RWPE2 (cell line): Measurements from ENCODE around the gene TMPRSS11B.

Source experiments
- ATAC-seq: fragments of 200-7000 bp; cut with Tn5 transposase; 3 replicates; pipeline ENCODE4 v1.9.1; 2021; ENCODE audit warnings: low read depth
- DNase-seq: peaks from one replicate; pipeline ENCODE4 v3.0.0-alpha.2; 2020; ENCODE audit warnings: low spot score
- H3K27ac ChIP-seq: fragments of 450-650 bp; 2 replicates; pipeline ENCODE4 v1.5.1; 2017; ENCODE audit warnings: mild to moderate bottlenecking; ENCODE audit not compliant: poor library complexity, severe bottlenecking
- H3K27me3 ChIP-seq: fragments of 250-450 bp; sonication (Bioruptor Pico); 2 replicates; pipeline ENCODE4 v1.5.1; 2021; ENCODE audit warnings: mild to moderate bottlenecking, moderate library complexity; ENCODE audit not compliant: insufficient read depth, poor library complexity, severe bottlenecking
- H3K36me3 ChIP-seq: fragments of 250-450 bp; sonication (Bioruptor Pico); 2 replicates; pipeline ENCODE4 v1.5.1; 2020; ENCODE audit warnings: low read depth, mild to moderate bottlenecking, moderate library complexity
- H3K4me1 ChIP-seq: fragments of 250-450 bp; sonication (Bioruptor Pico); 2 replicates; pipeline ENCODE4 v1.5.1; 2021; ENCODE audit warnings: mild to moderate bottlenecking, moderate library complexity; ENCODE audit not compliant: insufficient read depth, poor library complexity, severe bottlenecking
- H3K4me3 ChIP-seq: fragments of 250-450 bp; sonication (Bioruptor Pico); 2 replicates; pipeline ENCODE4 v1.5.1; 2021; ENCODE audit warnings: mild to moderate bottlenecking, moderate library complexity; ENCODE audit not compliant: severe bottlenecking
- H3K9me3 ChIP-seq: fragments of 250-450 bp; sonication (Bioruptor Pico); 2 replicates; pipeline ENCODE4 v1.5.1; 2021; ENCODE audit warnings: mild to moderate bottlenecking, moderate library complexity; ENCODE audit not compliant: severe bottlenecking
- TF ChIP-seq, protein P1 (sequence below): fragments of 450-650 bp; IDR thresholded peaks from one replicate; pipeline ENCODE4 v1.5.1; 2017; ENCODE audit warnings: mild to moderate bottlenecking, moderate library complexity; ENCODE audit not compliant: poor library complexity, severe bottlenecking

Gene TMPRSS11B, protein sequence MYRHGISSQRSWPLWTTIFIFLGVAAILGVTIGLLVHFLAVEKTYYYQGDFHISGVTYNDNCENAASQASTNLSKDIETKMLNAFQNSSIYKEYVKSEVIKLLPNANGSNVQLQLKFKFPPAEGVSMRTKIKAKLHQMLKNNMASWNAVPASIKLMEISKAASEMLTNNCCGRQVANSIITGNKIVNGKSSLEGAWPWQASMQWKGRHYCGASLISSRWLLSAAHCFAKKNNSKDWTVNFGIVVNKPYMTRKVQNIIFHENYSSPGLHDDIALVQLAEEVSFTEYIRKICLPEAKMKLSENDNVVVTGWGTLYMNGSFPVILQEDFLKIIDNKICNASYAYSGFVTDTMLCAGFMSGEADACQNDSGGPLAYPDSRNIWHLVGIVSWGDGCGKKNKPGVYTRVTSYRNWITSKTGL

DNA sequence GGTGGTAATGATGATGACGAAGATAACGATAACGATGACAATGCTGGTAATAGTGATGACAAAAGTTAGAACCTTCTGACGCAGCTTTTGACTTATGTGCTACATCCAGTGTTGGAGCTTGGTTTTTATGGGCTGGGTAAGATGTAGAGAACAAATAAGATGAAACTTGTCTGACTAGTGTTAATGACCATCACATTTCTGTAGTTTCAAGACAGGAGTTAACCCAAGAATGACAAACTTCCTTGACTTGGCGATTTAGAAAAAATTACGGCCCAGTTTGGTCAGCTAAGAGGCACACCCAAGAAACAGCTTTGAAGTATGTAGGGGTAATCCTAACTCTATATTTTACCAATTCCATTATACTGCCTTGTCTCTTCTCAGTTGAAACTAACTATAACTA is at the start of gene TMPRSS11B:
Gene TMPRSS11B, minus strand, starts transcription at position 101 of the 400 bp plus-strand sequence. CDS start 136 bp downstream, outside the sequence.
- Histone ChIP-seq H3K4me1 (no peaks in the 10 kb centered on the region), H3K27ac (no peak within 1 kb of the TSS), H3K27me3 (no peaks in the 10 kb centered on the region), H3K9me3 (no peaks in the 10 kb centered on the region), H3K36me3 (no peaks in the 10 kb centered on the region), H3K4me3 (no peak within 1 kb of the TSS)
- DNase-seq, result no peak
- no peak for ATAC-seq
- TF ChIP-seq, protein P1, sequence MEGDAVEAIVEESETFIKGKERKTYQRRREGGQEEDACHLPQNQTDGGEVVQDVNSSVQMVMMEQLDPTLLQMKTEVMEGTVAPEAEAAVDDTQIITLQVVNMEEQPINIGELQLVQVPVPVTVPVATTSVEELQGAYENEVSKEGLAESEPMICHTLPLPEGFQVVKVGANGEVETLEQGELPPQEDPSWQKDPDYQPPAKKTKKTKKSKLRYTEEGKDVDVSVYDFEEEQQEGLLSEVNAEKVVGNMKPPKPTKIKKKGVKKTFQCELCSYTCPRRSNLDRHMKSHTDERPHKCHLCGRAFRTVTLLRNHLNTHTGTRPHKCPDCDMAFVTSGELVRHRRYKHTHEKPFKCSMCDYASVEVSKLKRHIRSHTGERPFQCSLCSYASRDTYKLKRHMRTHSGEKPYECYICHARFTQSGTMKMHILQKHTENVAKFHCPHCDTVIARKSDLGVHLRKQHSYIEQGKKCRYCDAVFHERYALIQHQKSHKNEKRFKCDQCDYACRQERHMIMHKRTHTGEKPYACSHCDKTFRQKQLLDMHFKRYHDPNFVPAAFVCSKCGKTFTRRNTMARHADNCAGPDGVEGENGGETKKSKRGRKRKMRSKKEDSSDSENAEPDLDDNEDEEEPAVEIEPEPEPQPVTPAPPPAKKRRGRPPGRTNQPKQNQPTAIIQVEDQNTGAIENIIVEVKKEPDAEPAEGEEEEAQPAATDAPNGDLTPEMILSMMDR, result no peak

DNA sequence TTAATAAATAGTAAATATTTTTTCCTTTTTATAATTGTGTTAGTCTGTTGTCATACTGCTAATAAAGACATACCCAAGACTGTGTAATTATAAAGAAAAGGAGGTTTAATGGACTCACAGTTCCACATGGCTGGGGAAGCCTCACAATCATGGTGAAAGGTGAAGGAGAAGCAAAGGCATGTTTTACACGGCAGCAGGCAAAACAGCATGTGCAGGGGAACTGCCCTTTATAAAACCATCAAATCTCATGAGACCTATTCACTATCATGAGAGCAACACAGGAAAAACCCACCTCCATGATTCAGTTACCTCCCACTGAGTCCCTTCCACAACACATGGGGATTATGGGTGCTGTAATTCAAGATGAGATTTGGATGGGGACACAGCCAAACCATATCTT is 45.8 kb upstream of the TMPRSS11B start:
- TF ChIP-seq, protein P1, result no peak
- Histone ChIP-seq H3K9me3 (no peaks in the 10 kb centered on the region), H3K27ac (no peak overlapping the region), H3K4me3 (no peak overlapping the region), H3K36me3 (no peaks in the 10 kb centered on the region), H3K4me1 (peaks cover under 1% of the 10 kb centered on the region), H3K27me3 (no peaks in the 10 kb centered on the region)
- no peak for ATAC-seq
- DNase-seq, result no peak

DNA sequence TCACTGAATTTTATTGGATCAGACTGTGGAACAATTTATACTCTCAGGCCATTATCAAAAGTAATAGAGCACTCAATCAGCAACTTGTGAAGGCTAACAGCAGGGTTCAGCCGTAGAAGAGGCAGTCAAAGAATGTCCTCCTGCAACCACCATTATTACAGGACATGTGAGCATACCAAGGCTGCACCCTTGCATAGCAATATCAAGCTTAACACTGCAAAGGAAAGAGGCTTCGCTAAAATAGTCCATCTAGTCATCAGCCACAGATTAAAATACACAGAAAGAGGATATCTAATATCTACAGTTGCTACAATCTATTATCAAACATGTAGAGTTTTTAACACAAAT is 42.9 kb upstream of the TMPRSS11B start:
- no peaks in the 10 kb centered on the region for H3K27me3 ChIP-seq
- H3K27ac ChIP-seq, result no peak overlapping the region
- H3K36me3 ChIP-seq, result no peaks in the 10 kb centered on the region
- peaks cover 22% of the 10 kb centered on the region for H3K4me1 ChIP-seq
- TF ChIP-seq, protein P1, result no peak
- ATAC-seq (no peak), DNase-seq (no peak)
- H3K9me3 ChIP-seq, result no peaks in the 10 kb centered on the region
- H3K4me3 ChIP-seq, result no peak overlapping the region

DNA sequence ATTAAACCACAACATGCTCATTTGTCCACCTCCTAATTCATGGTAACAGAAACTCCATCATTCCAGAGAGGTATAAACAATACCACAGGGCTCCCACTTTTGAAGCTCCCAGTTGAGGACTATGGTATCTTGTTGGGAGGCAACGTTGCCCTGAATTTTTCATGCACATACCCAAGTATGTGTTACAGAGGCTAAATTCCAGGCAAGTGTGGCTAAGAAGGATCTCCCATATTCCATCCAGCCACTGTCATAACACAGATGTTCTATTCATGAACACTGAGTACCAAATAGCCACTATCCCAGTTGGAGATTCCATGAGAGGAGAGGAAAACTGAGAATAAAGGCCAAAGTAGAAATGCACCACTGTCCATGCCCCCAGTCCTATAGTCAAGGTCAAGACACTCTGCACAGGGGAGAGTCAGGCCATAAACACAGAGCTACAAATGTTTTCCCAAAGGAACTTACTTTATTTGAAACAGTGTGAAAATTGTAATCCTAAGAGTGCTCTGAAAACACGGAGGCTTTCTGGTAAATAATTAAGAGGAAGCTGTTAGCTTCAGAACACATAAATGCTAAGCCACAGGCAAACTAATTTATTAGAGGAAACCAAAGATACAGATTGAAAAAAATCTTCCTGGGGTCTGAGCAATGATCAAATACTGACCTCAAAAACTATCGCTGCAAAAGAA is 42.4 kb upstream of the TMPRSS11B start:
- Histone ChIP-seq H3K27ac (no peak overlapping the region), H3K27me3 (no peaks in the 10 kb centered on the region), H3K4me1 (peaks cover 23% of the 10 kb centered on the region), H3K9me3 (no peaks in the 10 kb centered on the region), H3K36me3 (no peaks in the 10 kb centered on the region), H3K4me3 (no peak overlapping the region)
- ATAC-seq (no peak), DNase-seq (no peak)
- TF ChIP-seq, protein P1, result no peak

DNA sequence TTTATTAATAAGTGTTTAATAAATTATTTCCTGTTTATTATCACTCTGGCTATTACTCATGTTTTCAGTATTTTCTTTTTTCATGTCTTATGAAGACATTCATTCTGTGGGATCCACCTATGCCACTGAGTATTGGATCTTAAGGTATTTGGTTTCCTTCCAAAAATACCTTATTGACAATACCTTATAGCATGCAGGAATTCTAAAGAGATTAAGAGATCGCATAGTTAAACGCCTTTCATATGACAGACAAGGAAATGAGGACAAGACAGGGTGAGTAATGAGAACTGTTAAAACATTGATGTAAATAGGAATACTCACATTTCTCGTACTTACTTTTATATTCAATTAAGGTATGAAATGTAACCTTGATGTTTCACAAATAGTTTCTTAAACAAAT is 38.2 kb upstream of the TMPRSS11B start:
- Histone ChIP-seq H3K36me3 (no peaks in the 10 kb centered on the region), H3K27me3 (no peaks in the 10 kb centered on the region), H3K4me3 (no peak overlapping the region), H3K9me3 (no peaks in the 10 kb centered on the region), H3K27ac (peak overlapping the region; percentile 67), H3K4me1 (peaks cover 23% of the 10 kb centered on the region)
- ATAC-seq (peak; percentile 96), DNase-seq (no peak)
- TF ChIP-seq, protein P1, result no peak
